ENCODE results near the gene PPP1R9B. TPM values are rescaled to one million over a fixed set of nuclear protein-coding genes. Genes with fewer than 3 reads are reported as not detected.
A peak's percentile ranks its signal among the peaks of the same experiment; 100 is the strongest.

The PPP1R9B gene
- total and polyA plus RNA-seq, 2 of the 8 experiments (the other 6 are each of a cell fraction or from before 2014, with no cell fraction given), result 5.2 to 13.1 TPM

DNA sequence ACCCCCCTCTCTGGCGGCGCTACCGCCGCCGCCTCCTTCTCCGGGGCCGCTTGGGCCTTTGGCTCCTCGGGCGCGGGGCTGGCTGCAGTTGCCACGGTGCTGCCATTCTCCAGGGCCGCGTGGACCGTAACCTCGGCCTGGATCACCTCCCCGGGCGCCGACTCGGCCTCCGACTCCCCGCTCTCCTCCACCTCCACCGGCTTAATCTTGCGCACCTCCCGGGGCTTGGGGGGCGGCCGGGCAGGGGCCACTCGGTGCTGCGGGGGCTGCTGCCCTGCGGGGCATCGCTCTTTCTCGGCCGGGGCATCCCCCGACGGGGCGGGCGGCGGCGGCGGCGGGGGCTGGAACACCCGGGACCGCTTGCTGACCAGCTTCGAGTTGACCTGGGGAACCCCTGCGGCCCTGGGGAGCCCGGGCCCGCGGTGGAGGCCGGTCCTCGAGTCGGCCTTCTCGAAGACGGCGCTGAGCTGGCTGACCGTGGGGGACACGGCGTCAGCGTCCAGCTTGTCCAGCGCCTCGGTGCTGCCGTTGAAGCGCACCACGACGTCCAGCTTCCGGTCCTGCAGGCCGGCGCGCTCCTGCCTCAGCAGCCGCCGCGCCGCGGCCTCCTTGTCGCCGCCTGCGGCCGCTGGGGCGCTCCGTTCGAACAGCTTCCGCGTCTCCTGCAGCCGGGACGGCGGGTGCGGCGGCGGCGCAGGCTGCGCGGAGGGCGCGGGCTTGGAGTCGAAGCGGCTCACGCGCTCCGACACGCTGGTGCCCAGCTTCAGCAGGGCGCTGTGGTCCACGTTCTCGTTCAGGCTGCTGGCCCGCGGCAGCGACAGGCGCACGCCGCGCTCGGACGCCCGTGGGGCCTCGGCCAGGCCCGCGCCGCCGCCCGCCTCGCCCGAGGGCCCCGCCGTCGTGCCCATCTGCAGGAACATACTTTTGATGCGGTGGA lies 792 bp downstream of the PPP1R9B start:
- FAIRE-seq (no peak), DNase-seq (ENCODE audit: low read depth in 1 of 2, low spot score in 2 of 2) (no peak)
- H2BK120ac ChIP-seq (replicated peaks; ENCODE audit: low read depth, low read length), result no peak overlapping the region
- H2BK15ac ChIP-seq (ENCODE audit: low read length), result no peak overlapping the region
- H3K9me3 ChIP-seq (ENCODE audit: insufficient read depth in 2 of 2, low read depth in 1 of 2, low read length in 1 of 2), result no peaks in the 10 kb centered on the region
- peak overlapping the region in 1 of 4 experiments; percentile 39; a peak in 1 of 7 replicates for H3K9ac ChIP-seq (replicated peaks in 1 of 4; ENCODE audit: extremely low read depth in 1 of 4, low read depth in 3 of 4, low read length in 3 of 4)
- peak overlapping the region; percentile 57 to 65 (median 62) for H3K4me3 ChIP-seq (ENCODE audit: extremely low read depth in 1 of 4, insufficient read depth in 2 of 4, low read depth in 3 of 4, low read length in 4 of 4)
- H3K18ac ChIP-seq (ENCODE audit: extremely low read depth, low read length), result 0 out of 2 replicates have a peak overlapping the region, but pooled peaks have one; percentile 60
- H3K27me3 ChIP-seq (replicated peaks in 1 of 4; ENCODE audit: control insufficient read depth in 3 of 4, extremely low read depth in 1 of 4, insufficient read depth in 3 of 4, low read length in 3 of 4), result peaks cover 2 to 17% (median 15%) of the 10 kb centered on the region in 4 experiments; a peak in 6 of 7 replicates
- ChIA-PET CTCF (ENCODE audit: partially characterized antibody) (interaction anchor here (1.7 to 21.5 kb wide), 4 partner anchors 12 to 34 kb away, joined by 4 to 299 read pairs (median 86); partner anchors contain the start of genes SAMD14 and SGCA), POLR2A (ENCODE audit: partially characterized antibody) (interaction anchor here (0.7 to 1.3 kb wide), 6 partner anchors 11 to 187 kb away, joined by 3 to 5 read pairs (median 4); no protein-coding TSS in a partner anchor)
- H2BK20ac ChIP-seq (ENCODE audit: low read length), result no peak overlapping the region
- H2BK12ac ChIP-seq (ENCODE audit: low read depth, low read length), result peak overlapping the region; percentile 39; the same call in 1 of the 2 replicates
- no peak overlapping the region for H3K27ac ChIP-seq (ENCODE audit: low read depth, low read length)
- 0 out of 8 replicates have a peak, but pooled peaks cover 0 to 1% (median 0%) of the 10 kb centered on the region in 4 experiments for H3K36me3 ChIP-seq (ENCODE audit: control insufficient read depth in 2 of 4, insufficient read depth in 4 of 4, low read length in 3 of 4)
- peaks cover 8% of the 10 kb centered on the region for H3K79me1 ChIP-seq (ENCODE audit: low read depth, low read length)
- H3K23me2 ChIP-seq (ENCODE audit: low read depth, low read length), result peaks cover 30% of the 10 kb centered on the region
- peaks cover 5 to 16% of the 10 kb centered on the region in 2 experiments for H4K20me1 ChIP-seq (replicated peaks in 1 of 2; ENCODE audit: control insufficient read depth in 1 of 2, insufficient read depth in 2 of 2, low read length in 2 of 2)
- no peak overlapping the region for H3K14ac ChIP-seq (ENCODE audit: insufficient read length)
- H3K4me2 ChIP-seq (ENCODE audit: insufficient read depth in 1 of 2, low read depth in 2 of 2, low read length in 2 of 2), result peak overlapping the region; percentile 87 to 88
- H4K91ac ChIP-seq (replicated peaks; ENCODE audit: insufficient read length, low read length), result no peak overlapping the region
- no peak overlapping the region for H3K4ac ChIP-seq (replicated peaks; ENCODE audit: insufficient read length, low read depth, low read length)
- peak overlapping the region; percentile 25; the same call in 1 of the 2 replicates for H4K8ac ChIP-seq (ENCODE audit: extremely low read depth, insufficient read depth, low read length)
- no peak overlapping the region for H3K56ac ChIP-seq (replicated peaks; ENCODE audit: insufficient read length, low read depth, low read length)
- H2AFZ ChIP-seq (ENCODE audit: low read length), result no peak overlapping the region
- H3K4me1 ChIP-seq (replicated peaks in 1 of 4; ENCODE audit: control insufficient read depth in 3 of 4, insufficient read depth in 4 of 4, low read length in 3 of 4), result peaks cover 0 to 34% (median 16%) of the 10 kb centered on the region in 4 experiments; a peak in 6 of 7 replicates
- no peak overlapping the region for H2BK5ac ChIP-seq (ENCODE audit: low read depth, low read length)
- H3K79me2 ChIP-seq (ENCODE audit: control insufficient read depth in 1 of 2, insufficient read depth in 2 of 2, low read length in 2 of 2), result no peaks in the 10 kb centered on the region; a peak in 1 of 4 replicates
- H3K23ac ChIP-seq (ENCODE audit: insufficient read length), result no peak overlapping the region
- H4K5ac ChIP-seq (ENCODE audit: insufficient read length, low read depth, low read length), result no peak overlapping the region
- 2% methylated on average over 66 of the region's 123 CpGs; no CpG with 5 or more reads in 1 of the 2 experiments for WGBS, 2 experiments (ENCODE audit: extremely low coverage in 1 of 2, insufficient coverage in 1 of 2, insufficient read length in 1 of 2, insufficient replicate concordance in 2 of 2, low coverage in 1 of 2, low lambda C conversion rate in 2 of 2, missing lambda C conversion rate in 1 of 2)
- H2AK5ac ChIP-seq (ENCODE audit: low read depth, low read length), result no peak overlapping the region
- no peak for TF ChIP-seq SP2 (IDR thresholded peaks at IDR 0.05; ENCODE audit: low read length)
- TF ChIP-seq, protein P1, sequence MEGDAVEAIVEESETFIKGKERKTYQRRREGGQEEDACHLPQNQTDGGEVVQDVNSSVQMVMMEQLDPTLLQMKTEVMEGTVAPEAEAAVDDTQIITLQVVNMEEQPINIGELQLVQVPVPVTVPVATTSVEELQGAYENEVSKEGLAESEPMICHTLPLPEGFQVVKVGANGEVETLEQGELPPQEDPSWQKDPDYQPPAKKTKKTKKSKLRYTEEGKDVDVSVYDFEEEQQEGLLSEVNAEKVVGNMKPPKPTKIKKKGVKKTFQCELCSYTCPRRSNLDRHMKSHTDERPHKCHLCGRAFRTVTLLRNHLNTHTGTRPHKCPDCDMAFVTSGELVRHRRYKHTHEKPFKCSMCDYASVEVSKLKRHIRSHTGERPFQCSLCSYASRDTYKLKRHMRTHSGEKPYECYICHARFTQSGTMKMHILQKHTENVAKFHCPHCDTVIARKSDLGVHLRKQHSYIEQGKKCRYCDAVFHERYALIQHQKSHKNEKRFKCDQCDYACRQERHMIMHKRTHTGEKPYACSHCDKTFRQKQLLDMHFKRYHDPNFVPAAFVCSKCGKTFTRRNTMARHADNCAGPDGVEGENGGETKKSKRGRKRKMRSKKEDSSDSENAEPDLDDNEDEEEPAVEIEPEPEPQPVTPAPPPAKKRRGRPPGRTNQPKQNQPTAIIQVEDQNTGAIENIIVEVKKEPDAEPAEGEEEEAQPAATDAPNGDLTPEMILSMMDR (IDR thresholded peaks at IDR 0.05; ENCODE audit: control extremely low read depth in 1 of 3, insufficient read depth in 1 of 3, low read depth in 1 of 3, low read length in 3 of 3), result peak in 1 of 3 experiments; percentile 2; a peak in 1 of 4 replicates
- TF ChIP-seq RNF2 (IDR thresholded peaks at IDR 0.05; ENCODE audit: borderline replicate concordance, low read depth, low read length, missing control alignments, poor library complexity, severe bottlenecking), result peak; percentile 17
- no peak for TF ChIP-seq POLR2A (IDR thresholded peaks at IDR 0.05; ENCODE audit: control extremely low read depth in 1 of 2, low read depth in 2 of 2, low read length in 2 of 2)
- TF ChIP-seq SUZ12 (IDR thresholded peaks at IDR 0.05; ENCODE audit: low read length), result peak; percentile 73; the same call in 1 of the 2 replicates
- 0 out of 2 replicates have a peak, but pooled peaks have one; percentile 37 for TF ChIP-seq MAX (IDR thresholded peaks at IDR 0.05)
- no peak for TF ChIP-seq BCL11A (IDR thresholded peaks at IDR 0.05; ENCODE audit: low read depth in 2 of 2, low read length in 2 of 2)
